Raji (cell line): ENCODE measurements around the gene MYORG.

Experiments used
- POLR2A ChIP-seq: IDR thresholded peaks from 2 replicates; pipeline ENCODE4 v1.6.1; 2011; ENCODE audit warnings: low read depth, low read length, control low read depth; ENCODE audit not compliant: insufficient read depth

MYORG gene

GRCh38 chr9:34376596-34377403 lies at the start of gene MYORG:
Gene MYORG, minus strand, starts transcription at chr9:34376898. Its CDS starts 3,955 bp downstream, at chr9:34372943.
- peak; percentile 81 for TF ChIP-seq POLR2A

- TF ChIP-seq POLR2A = no peak
Measured at GRCh38 chr9:34419716-34420504, 43.2 kb upstream of the MYORG start.

GRCh38 chr9:34417734-34418133 lies 41.0 kb upstream of the MYORG start:
- TF ChIP-seq POLR2A = no peak

- no peak for TF ChIP-seq POLR2A
Measured at GRCh38 chr9:34413231-34413852, 36.6 kb upstream of the MYORG start.

- TF ChIP-seq POLR2A = no peak
Measured at GRCh38 chr9:34412336-34412735, 35.6 kb upstream of the MYORG start.

DNA sequence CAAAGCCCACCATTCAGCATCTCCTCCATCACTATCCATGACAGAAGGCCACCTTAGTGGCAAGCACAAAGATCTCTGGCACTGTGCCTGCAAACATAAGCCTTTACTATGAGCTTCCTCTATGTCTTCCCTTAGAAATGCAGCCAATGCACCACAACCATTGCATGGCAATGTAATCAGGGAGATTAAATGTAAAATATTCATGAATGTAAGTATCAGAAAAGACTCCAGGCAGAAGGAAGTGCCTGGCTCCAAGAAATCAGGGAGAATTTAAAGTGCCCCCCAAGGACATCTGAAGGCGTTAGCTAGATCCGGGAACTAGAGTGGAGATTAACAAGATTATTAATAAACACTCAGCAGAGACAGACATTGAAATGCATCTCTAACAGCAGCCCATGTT lies 32.5 kb upstream of the MYORG start:
- TF ChIP-seq POLR2A = no peak

- TF ChIP-seq POLR2A = no peak
Measured at GRCh38 chr9:34408173-34408572, 31.5 kb upstream of the MYORG start.

- TF ChIP-seq POLR2A = no peak
Measured at GRCh38 chr9:34406219-34406618, 29.5 kb upstream of the MYORG start.

DNA sequence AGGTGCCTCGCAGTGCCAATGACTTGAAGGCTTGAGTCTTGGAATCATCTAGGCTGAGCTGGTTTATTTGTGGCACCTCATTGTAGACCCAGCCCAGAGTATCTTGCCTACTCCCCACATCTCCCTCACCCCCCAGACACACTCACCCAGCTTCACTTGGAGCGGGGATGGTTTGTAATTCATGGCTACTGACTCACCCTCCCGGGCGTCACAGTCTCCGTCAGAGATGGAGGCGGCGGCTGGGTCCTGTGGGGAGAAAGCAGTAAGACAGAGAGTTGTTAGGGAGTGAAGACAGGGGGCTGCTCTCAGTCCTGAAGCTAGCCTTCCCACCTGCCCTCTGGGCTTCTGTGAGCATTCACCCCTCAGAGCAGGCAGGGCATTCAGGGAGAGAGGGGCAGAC lies 29.0 kb upstream of the MYORG start:
- no peak for TF ChIP-seq POLR2A

DNA sequence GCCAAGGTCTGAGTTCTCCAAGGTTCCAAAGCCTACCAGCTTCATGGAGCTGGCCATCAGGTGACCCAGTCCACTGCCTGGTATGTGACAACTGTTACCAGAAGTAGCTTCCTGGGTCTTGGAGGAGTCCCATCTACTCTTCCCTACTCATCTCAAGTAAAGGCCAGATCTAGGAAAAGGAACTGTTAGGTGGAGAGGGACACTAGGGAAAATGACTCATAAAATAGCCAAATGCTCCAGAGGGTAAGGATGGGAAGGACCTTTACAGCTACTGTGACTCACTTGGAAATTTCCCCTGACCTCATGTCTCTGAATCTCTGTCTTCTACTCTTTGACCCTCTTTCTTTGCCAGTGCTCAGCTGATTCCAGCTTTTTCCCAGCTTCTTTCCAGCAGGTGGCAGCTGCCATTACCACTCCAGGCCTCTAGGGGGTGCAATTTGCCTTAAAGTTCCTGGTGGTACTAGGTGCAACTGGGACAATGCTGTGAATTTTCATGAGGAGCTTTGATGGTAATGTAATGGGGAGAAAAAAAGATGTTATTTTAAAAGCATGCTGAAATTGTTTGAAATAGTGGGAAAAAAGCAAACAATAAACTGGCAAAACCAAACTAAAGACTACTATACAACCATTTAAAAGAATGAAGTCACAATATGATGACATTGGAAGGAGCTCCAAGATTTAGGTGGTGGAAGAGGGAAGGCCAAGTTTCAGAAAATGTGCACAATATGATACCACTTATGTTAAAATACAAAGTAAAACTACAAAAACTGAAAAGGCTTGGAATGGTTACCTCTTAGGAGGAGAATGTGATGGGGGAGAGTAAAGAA lies 27.1 kb upstream of the MYORG start:
- no peak for TF ChIP-seq POLR2A

DNA sequence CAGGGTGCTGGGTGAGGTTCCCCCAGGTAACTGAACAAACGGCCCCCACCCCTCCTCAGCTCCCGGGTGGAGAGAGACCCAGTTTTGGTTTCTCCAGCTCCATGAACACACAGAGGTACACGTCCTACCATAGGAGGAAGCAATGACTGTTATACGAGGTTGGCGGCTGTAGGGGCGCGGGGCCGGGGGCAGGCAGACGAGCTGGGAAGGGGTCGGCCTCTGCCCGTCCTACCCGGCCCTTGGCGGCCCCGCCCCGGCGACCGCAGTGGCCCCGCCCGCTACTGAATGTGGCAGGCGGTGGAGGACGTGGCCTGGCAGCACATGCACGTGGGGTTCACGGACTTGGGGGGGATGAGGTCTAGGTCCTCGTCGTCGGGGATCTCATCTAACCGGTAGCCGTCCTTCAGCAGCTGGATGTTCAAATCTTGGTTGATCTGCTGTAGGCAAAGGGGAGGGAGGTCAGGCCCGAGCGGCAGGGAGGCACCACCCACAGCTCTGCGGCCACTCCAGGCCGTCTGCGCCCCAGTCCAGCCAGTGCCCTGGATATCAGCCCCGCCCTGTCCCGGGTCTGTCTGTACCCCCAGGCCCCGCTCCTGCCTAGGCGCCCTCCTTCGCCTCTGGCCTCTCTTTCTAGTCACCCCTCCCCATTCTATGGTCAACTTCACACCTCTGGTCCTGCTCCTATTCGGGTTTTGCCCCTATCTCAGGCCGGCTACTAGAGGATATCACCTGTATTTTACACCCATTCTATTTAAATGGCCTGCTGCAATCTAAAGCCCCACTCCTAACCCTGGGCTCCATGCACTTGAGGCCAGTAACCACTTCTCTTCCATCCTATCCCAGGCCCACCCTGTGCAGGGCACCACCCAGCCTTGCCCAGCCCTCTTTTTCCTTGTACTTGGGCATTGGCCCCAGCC lies 24.2 kb upstream of the MYORG start:
- TF ChIP-seq POLR2A = no peak

- TF ChIP-seq POLR2A = no peak
Measured at GRCh38 chr9:34400275-34400674, 23.6 kb upstream of the MYORG start.

- no peak for TF ChIP-seq POLR2A
Measured at GRCh38 chr9:34399729-34400128, 23.0 kb upstream of the MYORG start.

GRCh38 chr9:34398875-34399274 lies 22.2 kb upstream of the MYORG start:
- no peak for TF ChIP-seq POLR2A
